Dedifferentiated amniotic fluid mesenchymal stem cell (primary cell): ENCODE measurements around the gene AGPAT4.

Experiments
- DNase-seq: peaks from one replicate; pipeline ENCODE4 v3.0.0-alpha.2; 2016; ENCODE audit errors: extremely low spot score

Gene AGPAT4

GRCh38 chr6:161255518-161255917 is 18.3 kb downstream of the AGPAT4 start:
- no peak for DNase-seq

- DNase-seq, result no peak
These were observed 19.2 kb downstream of the AGPAT4 start for GRCh38 chr6:161254464-161255253.

DNA sequence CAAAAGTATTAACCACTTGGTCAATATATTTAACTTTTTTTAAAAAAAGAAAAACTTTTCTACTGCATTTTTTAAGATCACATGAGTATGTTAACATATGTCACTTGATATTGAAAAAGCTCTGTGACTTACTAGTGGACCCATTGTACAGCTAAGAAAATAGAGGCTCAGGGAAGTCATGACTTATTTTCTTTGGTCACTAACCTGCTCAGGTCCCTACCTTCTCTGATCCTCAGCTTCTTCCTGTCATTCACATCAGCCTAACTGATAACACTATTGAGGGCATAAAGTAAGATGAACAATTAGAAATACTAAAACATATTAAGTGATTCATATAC is 19.8 kb downstream of the AGPAT4 start:
- no peak for DNase-seq

GRCh38 chr6:161251345-161251744 is 22.5 kb downstream of the AGPAT4 start:
- no peak for DNase-seq

- DNase-seq, result no peak
These were observed 24.5 kb downstream of the AGPAT4 start for GRCh38 chr6:161249327-161249726.

GRCh38 chr6:161246725-161247124 is 27.1 kb downstream of the AGPAT4 start:
- DNase-seq, result no peak

GRCh38 chr6:161245363-161245762 is 28.5 kb downstream of the AGPAT4 start:
- DNase-seq, result no peak

GRCh38 chr6:161244725-161245124 is 29.1 kb downstream of the AGPAT4 start:
- no peak for DNase-seq

- no peak for DNase-seq
These were observed 30.8 kb downstream of the AGPAT4 start for GRCh38 chr6:161242779-161243693.

- DNase-seq, result no peak
These were observed 31.7 kb downstream of the AGPAT4 start for GRCh38 chr6:161242113-161242512.

DNA sequence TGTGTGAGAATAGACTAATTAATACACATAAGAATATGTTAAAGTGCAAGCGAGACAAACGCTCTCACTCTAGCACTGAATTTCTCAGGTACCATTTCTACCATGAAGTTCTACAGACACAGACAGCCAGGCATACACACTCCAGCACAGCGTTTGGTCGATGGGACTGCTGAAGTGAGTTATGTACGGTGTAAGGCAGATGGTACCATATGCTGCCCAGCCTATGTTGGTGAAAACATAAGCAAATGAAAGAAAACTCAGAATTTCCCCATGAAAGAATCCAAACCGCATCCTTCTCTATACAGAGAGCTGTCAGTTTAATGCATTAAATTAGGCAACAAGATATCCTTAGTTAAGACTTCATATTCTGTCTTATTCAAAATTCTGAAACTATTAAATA is 34.9 kb downstream of the AGPAT4 start:
- DNase-seq, result no peak

GRCh38 chr6:161238500-161238899 is 35.4 kb downstream of the AGPAT4 start:
- DNase-seq, result no peak

- DNase-seq, result no peak
These were observed 35.8 kb downstream of the AGPAT4 start for GRCh38 chr6:161238081-161238480.

GRCh38 chr6:161237176-161237575 is 36.7 kb downstream of the AGPAT4 start:
- no peak for DNase-seq

- no peak for DNase-seq
These were observed 37.9 kb downstream of the AGPAT4 start for GRCh38 chr6:161235776-161236633.

- DNase-seq, result peak; percentile 89
These were observed 39.7 kb downstream of the AGPAT4 start for GRCh38 chr6:161233986-161234661.

- DNase-seq, result no peak
These were observed 41.4 kb downstream of the AGPAT4 start for GRCh38 chr6:161232467-161232866.

DNA sequence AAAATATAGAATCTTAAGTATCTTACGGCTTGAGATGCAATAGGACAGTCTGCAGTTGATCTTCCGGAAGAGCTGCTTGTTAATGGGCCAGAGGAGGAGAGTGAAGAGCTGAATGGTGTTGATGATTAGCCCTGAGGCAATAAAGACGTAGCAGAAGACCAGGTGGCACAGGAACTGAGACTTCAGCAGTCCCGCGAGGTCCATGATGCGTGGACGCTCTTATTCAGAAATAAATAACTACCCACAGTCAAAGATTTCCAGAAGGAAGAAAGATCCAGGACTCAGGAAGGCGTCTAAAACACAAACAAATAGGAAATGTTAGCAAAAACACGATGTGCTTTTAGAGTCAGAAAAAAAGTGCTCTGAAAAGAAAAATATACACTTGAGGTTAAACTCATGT is 41.9 kb downstream of the AGPAT4 start:
- DNase-seq, result no peak

DNA sequence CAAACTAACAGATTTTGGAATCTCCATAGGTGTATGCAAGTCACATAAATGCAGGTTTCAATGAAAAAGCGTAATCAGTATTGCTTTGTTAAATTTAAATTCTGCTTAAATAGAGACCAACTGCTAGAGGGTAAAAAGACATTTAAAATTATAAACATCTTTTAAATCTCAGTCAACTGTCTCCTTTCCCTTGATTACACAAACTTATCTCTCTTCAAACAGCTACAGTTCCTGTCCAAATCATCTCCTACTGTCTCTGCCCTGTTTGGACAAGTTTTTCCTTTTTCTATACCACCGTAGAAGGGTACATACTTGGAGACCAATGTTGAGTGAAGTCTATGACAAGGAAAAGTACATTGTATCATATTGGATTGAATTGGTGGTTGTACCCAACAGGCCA is 43.5 kb downstream of the AGPAT4 start:
- no peak for DNase-seq

- DNase-seq, result peak; percentile 81
These were observed 44.8 kb downstream of the AGPAT4 start for GRCh38 chr6:161228921-161229591.

DNA sequence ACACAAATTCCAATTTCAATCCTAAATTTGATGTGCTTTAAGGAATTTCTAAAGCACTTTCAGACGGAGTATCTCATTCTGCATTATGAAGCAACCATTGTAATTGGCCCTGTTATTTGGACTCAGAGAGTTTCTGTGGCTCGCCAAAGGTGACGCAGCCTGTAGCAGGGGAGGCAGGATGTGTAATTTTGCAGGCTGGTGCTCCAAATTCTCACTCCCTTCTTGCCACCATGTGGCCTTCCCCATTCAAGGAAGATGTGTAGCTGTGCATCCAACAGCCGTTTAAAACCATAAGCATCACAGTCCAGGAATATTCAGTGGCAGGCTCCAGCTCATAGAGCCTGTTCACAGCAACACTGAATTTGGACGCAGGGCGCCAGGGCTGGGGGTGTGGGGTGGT is 45.8 kb downstream of the AGPAT4 start:
- DNase-seq, result no peak
